K562 (cell line): ENCODE results near the gene DLGAP1. TPM values are rescaled to one million over a fixed set of nuclear protein-coding genes. Genes with fewer than 3 reads are reported as not detected.

Source experiments
- CBX3 ChIP-seq, 2 experiments: IDR thresholded peaks; 1 replicate in 1 of 2; 2 replicates in 1 of 2; pipeline ENCODE4 v1.6.1; 2012; ENCODE audit warnings: inconsistent platforms in 2 of 2, low read length in 2 of 2, borderline replicate concordance in 1 of 2, control low read depth in 1 of 2
- DLX4 ChIP-seq: fragments of 250-450 bp; sonication (Bioruptor Pico); IDR thresholded peaks from 2 replicates; pipeline ENCODE4 v1.6.1; 2021; ENCODE audit warnings: mild to moderate bottlenecking
- GTF3C2 ChIP-seq: IDR thresholded peaks from 3 replicates; pipeline ENCODE4 v1.6.1; 2011; ENCODE audit warnings: borderline replicate concordance, mild to moderate bottlenecking, moderate library complexity; ENCODE audit not compliant: insufficient read length; ENCODE audit errors: extremely low read depth
- HDAC1 ChIP-seq, 2 experiments: fragments of 450-650 bp; IDR thresholded peaks; 2 replicates each; pipeline ENCODE4 v1.6.1; 2016 to 2017; ENCODE audit warnings: inconsistent platforms in 1 of 2, mild to moderate bottlenecking in 1 of 2, moderate library complexity in 1 of 2
- NFE2L1 ChIP-seq: fragments of 450-650 bp; IDR thresholded peaks from 2 replicates; pipeline ENCODE4 v1.6.1; 2016; ENCODE audit warnings: missing genetic modification characterization, low read depth, mild to moderate bottlenecking, missing compliant biosample characterization, moderate library complexity, borderline replicate concordance
- ZBTB43 ChIP-seq: sonication (generic); formaldehyde crosslinking; IDR thresholded peaks from 2 replicates; pipeline ENCODE4 v1.8.0; 2023; ENCODE audit warnings: mild to moderate bottlenecking, missing genetic modification reagents
- polyA plus RNA-seq, 8 experiments: library from polyadenylated mRNA; depleted of rRNA in 4 of 8; stranded (reverse) in 5 of 8; unstranded in 3 of 8; fragments of >200 nt; fragmentation: Nextera tagmentation in 2 of 8; fragmentation: Illumina TruSeq in 1 of 8; extraction: Ambion mirVana in 2 of 8; extraction: Trizol in 1 of 8; gene quantifications; 2 replicates each; pipeline versions ENCODE4 v1.2.1 to v1.2.3, GENCODE V29; 2011 to 2014; ENCODE audit warnings: inconsistent platforms in 1 of 8, missing spikeins in 1 of 8
- total RNA-seq, 7 experiments: library from RNA; depleted of rRNA in 6 of 7; stranded (reverse); fragments of >200 nt in 6 of 7; fragmentation: Illumina TruSeq in 2 of 7; extraction: Trizol in 2 of 7; gene quantifications; 2 replicates each; pipeline versions ENCODE4 v1.2.1 to v1.2.3, GENCODE V29; 2011 to 2021; ENCODE audit warnings: low replicate concordance in 1 of 7
- TF ChIP-seq, protein P1 (sequence below): fragments of 250-450 bp; sonication (Bioruptor Pico); IDR thresholded peaks from 2 replicates; pipeline ENCODE4 v1.5.0; 2020; ENCODE audit warnings: mild to moderate bottlenecking
- TF ChIP-seq, protein P2 (sequence below): fragments of 200-800 bp; sonication (Bioruptor generic); IDR thresholded peaks from 2 replicates; pipeline ENCODE4 v1.6.1; 2017; ENCODE audit warnings: missing genetic modification characterization, missing compliant biosample characterization
- TF ChIP-seq, protein P3 (sequence below): fragments of 450-650 bp; IDR thresholded peaks from 2 replicates; pipeline ENCODE4 v1.6.1; 2017; ENCODE audit warnings: antibody characterized with exemption, mild to moderate bottlenecking
- TF ChIP-seq, protein P4 (sequence below): fragments of 450-650 bp; IDR thresholded peaks from 2 replicates; pipeline ENCODE4 v1.6.1; 2016

DLGAP1 gene
- total and polyA plus RNA-seq, 9 of the 15 experiments (the other 6 are each of a cell fraction or from before 2014, with no cell fraction given), result 0.04 to 0.22 (median 0.08) TPM

GRCh38 chr18:3460823-3461398 lies 994.2 kb downstream of the DLGAP1 start (continued):
- no peak for TF ChIP-seq ZBTB43 (CRISPR knock-in tag)
- TF ChIP-seq CBX3 (IDR thresholded peaks at IDR 0.05; ENCODE audit: borderline replicate concordance in 1 of 2, low read length in 2 of 2), result peak in 1 of 2 experiments; percentile 97; a peak in 2 of 3 replicates
- no peak for TF ChIP-seq GTF3C2
- TF ChIP-seq, protein P1, sequence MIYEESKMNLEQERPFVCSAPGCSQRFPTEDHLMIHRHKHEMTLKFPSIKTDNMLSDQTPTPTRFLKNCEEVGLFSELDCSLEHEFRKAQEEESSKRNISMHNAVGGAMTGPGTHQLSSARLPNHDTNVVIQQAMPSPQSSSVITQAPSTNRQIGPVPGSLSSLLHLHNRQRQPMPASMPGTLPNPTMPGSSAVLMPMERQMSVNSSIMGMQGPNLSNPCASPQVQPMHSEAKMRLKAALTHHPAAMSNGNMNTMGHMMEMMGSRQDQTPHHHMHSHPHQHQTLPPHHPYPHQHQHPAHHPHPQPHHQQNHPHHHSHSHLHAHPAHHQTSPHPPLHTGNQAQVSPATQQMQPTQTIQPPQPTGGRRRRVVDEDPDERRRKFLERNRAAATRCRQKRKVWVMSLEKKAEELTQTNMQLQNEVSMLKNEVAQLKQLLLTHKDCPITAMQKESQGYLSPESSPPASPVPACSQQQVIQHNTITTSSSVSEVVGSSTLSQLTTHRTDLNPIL (CRISPR knock-in tag), result no peak
- TF ChIP-seq, protein P2, sequence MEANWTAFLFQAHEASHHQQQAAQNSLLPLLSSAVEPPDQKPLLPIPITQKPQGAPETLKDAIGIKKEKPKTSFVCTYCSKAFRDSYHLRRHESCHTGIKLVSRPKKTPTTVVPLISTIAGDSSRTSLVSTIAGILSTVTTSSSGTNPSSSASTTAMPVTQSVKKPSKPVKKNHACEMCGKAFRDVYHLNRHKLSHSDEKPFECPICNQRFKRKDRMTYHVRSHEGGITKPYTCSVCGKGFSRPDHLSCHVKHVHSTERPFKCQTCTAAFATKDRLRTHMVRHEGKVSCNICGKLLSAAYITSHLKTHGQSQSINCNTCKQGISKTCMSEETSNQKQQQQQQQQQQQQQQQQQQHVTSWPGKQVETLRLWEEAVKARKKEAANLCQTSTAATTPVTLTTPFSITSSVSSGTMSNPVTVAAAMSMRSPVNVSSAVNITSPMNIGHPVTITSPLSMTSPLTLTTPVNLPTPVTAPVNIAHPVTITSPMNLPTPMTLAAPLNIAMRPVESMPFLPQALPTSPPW (CRISPR knock-in tag), result no peak
- peak in 1 of 2 experiments; percentile 70; a peak in 1 of 4 replicates for TF ChIP-seq HDAC1 (IDR thresholded peaks at IDR 0.05)
- TF ChIP-seq, protein P3, sequence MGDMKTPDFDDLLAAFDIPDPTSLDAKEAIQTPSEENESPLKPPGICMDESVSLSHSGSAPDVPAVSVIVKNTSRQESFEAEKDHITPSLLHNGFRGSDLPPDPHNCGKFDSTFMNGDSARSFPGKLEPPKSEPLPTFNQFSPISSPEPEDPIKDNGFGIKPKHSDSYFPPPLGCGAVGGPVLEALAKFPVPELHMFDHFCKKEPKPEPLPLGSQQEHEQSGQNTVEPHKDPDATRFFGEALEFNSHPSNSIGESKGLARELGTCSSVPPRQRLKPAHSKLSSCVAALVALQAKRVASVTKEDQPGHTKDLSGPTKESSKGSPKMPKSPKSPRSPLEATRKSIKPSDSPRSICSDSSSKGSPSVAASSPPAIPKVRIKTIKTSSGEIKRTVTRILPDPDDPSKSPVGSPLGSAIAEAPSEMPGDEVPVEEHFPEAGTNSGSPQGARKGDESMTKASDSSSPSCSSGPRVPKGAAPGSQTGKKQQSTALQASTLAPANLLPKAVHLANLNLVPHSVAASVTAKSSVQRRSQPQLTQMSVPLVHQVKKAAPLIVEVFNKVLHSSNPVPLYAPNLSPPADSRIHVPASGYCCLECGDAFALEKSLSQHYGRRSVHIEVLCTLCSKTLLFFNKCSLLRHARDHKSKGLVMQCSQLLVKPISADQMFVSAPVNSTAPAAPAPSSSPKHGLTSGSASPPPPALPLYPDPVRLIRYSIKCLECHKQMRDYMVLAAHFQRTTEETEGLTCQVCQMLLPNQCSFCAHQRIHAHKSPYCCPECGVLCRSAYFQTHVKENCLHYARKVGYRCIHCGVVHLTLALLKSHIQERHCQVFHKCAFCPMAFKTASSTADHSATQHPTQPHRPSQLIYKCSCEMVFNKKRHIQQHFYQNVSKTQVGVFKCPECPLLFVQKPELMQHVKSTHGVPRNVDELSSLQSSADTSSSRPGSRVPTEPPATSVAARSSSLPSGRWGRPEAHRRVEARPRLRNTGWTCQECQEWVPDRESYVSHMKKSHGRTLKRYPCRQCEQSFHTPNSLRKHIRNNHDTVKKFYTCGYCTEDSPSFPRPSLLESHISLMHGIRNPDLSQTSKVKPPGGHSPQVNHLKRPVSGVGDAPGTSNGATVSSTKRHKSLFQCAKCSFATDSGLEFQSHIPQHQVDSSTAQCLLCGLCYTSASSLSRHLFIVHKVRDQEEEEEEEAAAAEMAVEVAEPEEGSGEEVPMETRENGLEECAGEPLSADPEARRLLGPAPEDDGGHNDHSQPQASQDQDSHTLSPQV, result no peak
- no peak for TF ChIP-seq NFE2L1 (tag)
- TF ChIP-seq, protein P4, sequence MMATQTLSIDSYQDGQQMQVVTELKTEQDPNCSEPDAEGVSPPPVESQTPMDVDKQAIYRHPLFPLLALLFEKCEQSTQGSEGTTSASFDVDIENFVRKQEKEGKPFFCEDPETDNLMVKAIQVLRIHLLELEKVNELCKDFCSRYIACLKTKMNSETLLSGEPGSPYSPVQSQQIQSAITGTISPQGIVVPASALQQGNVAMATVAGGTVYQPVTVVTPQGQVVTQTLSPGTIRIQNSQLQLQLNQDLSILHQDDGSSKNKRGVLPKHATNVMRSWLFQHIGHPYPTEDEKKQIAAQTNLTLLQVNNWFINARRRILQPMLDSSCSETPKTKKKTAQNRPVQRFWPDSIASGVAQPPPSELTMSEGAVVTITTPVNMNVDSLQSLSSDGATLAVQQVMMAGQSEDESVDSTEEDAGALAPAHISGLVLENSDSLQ, result peak; percentile 78
- no peak for TF ChIP-seq DLX4 (CRISPR knock-in tag)
